Fibroblast of skin of left biceps (primary cell): Measurements from ENCODE around the gene LEMD1.
"Not testable (repeated sequence)": the region's sequence is repeated elsewhere in the genome, so short reads cannot be mapped to it uniquely, and the experiment has no call there.

Experiments
- DNase-seq, 2 experiments: peaks; one replicate each; pipeline ENCODE4 v3.0.0-alpha.2; 2013; ENCODE audit warnings: low read depth in 2 of 2

LEMD1 gene

GRCh38 chr1:205447457-205448341 lies 25.8 kb upstream of the LEMD1 start:
- DNase-seq, result no peak

GRCh38 chr1:205446828-205447227 lies 25.0 kb upstream of the LEMD1 start:
- no peak for DNase-seq

GRCh38 chr1:205445646-205445935 lies 23.7 kb upstream of the LEMD1 start:
- no peak for DNase-seq

- no peak for DNase-seq
Observed at GRCh38 chr1:205444931-205445645, 23.2 kb upstream of the LEMD1 start.

GRCh38 chr1:205444300-205444930 lies 22.6 kb upstream of the LEMD1 start:
- DNase-seq, result no peak

GRCh38 chr1:205443585-205444299 lies 21.9 kb upstream of the LEMD1 start:
- DNase-seq, result no peak

- DNase-seq, result no peak
Observed at GRCh38 chr1:205442051-205442725, 20.3 kb upstream of the LEMD1 start.

- no peak for DNase-seq
Observed at GRCh38 chr1:205441716-205442050, 19.8 kb upstream of the LEMD1 start.

- DNase-seq, result no peak
Observed at GRCh38 chr1:205441318-205441633, 19.4 kb upstream of the LEMD1 start.

- DNase-seq, result no peak
Observed at GRCh38 chr1:205440476-205441317, 18.8 kb upstream of the LEMD1 start.

GRCh38 chr1:205440121-205440475 lies 18.2 kb upstream of the LEMD1 start:
- no peak for DNase-seq

GRCh38 chr1:205438213-205439158 lies 16.6 kb upstream of the LEMD1 start:
- DNase-seq, result peak in 1 of 2 experiments; percentile 18

GRCh38 chr1:205437570-205437969 lies 15.7 kb upstream of the LEMD1 start:
- no peak for DNase-seq

GRCh38 chr1:205436776-205437410 lies 15.0 kb upstream of the LEMD1 start:
- no peak for DNase-seq

- DNase-seq, result no peak
Observed at GRCh38 chr1:205435578-205436573, 14.0 kb upstream of the LEMD1 start.

GRCh38 chr1:205434738-205435137 lies 12.9 kb upstream of the LEMD1 start:
- no peak for DNase-seq

- DNase-seq, result not testable (repeated sequence)
Observed at GRCh38 chr1:205432692-205433091, 10.8 kb upstream of the LEMD1 start.

- DNase-seq, result no peak
Observed at GRCh38 chr1:205432116-205432515, 10.3 kb upstream of the LEMD1 start.
